Superior temporal gyrus (tissue), 1 donor: ENCODE results near the gene SLC15A3.

Experiments used
- DNase-seq: peaks from one replicate; pipeline ENCODE4 v3.0.0-alpha.2; 2016; ENCODE audit errors: extremely low spot score

Gene SLC15A3

GRCh38 chr11:60891103-60891741, 60.8 kb downstream of the SLC15A3 start:
- no peak for DNase-seq

- DNase-seq: no peak
These were observed 61.3 kb downstream of the SLC15A3 start for GRCh38 chr11:60890696-60891095.

- DNase-seq: no peak
These were observed 62.1 kb downstream of the SLC15A3 start for GRCh38 chr11:60889869-60890311.

- peak; percentile 43 for DNase-seq
These were observed 64.4 kb downstream of the SLC15A3 start for GRCh38 chr11:60887556-60887955.
